ENCODE data around the gene ZFP28.

Gene ZFP28

DNA sequence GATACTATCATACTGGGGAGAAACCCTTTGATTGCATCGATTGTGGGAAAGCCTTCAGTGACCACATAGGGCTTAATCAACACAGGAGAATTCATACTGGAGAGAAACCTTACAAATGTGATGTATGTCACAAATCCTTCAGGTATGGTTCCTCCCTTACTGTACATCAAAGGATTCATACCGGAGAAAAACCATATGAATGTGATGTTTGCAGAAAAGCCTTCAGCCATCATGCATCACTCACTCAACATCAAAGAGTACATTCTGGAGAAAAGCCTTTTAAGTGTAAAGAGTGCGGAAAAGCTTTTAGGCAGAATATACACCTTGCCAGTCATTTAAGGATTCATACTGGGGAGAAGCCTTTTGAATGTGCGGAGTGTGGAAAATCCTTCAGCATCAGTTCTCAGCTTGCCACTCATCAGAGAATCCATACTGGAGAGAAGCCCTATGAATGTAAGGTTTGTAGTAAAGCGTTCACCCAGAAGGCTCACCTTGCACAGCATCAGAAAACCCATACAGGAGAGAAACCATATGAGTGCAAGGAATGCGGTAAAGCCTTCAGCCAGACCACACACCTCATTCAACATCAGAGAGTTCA lies 15.6 kb downstream of the ZFP28 start:
- POLR2A ChIA-PET = no interaction called here
- Histone ChIP-seq H3K4me1 (ENCODE audit: control insufficient read depth, insufficient read depth, low read length) (no peaks in the 10 kb centered on the region), H3K4me3 (ENCODE audit: low read depth, low read length) (no peak overlapping the region), H3K9me3 (ENCODE audit: control insufficient read depth, insufficient read depth, low read depth, low read length) (peaks cover 9% of the 10 kb centered on the region; the same call in 1 of the 2 replicates), H3K27ac (ENCODE audit: extremely low read depth, low read depth, low read length) (no peak overlapping the region), H3K36me3 (ENCODE audit: control insufficient read depth in 2 of 2, insufficient read depth in 1 of 2, low read length in 2 of 2) (peaks cover 29 to 46% of the 10 kb centered on the region in 2 experiments)
- CTCF ChIA-PET = no interaction called here
- TF ChIP-seq, protein P1, sequence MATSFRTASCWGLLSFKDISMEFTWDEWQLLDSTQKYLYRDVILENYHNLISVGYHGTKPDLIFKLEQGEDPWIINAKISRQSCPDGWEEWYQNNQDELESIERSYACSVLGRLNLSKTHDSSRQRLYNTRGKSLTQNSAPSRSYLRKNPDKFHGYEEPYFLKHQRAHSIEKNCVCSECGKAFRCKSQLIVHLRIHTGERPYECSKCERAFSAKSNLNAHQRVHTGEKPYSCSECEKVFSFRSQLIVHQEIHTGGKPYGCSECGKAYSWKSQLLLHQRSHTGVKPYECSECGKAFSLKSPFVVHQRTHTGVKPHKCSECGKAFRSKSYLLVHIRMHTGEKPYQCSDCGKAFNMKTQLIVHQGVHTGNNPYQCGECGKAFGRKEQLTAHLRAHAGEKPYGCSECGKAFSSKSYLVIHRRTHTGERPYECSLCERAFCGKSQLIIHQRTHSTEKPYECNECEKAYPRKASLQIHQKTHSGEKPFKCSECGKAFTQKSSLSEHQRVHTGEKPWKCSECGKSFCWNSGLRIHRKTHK (tag by site-specific recombination; IDR thresholded peaks at IDR 0.05) = no peak
- TF ChIP-seq ZNF48 (tag by site-specific recombination; IDR thresholded peaks at IDR 0.05) (no peak), SCRT2 (tag by site-specific recombination; IDR thresholded peaks at IDR 0.05) (no peak), ZNF174 (tag by site-specific recombination; IDR thresholded peaks at IDR 0.05) (no peak), ZXDB (tag by site-specific recombination; IDR thresholded peaks at IDR 0.05) (no peak), ZSCAN23 (tag by site-specific recombination; IDR thresholded peaks at IDR 0.05) (no peak), ZNF785 (tag by site-specific recombination; IDR thresholded peaks at IDR 0.05) (no peak), ZNF792 (tag by site-specific recombination; IDR thresholded peaks at IDR 0.05) (no peak), SETDB1 (IDR thresholded peaks at IDR 0.05; ENCODE audit: insufficient read length, low read length) (peak; percentile 80), ZIC2 (tag by site-specific recombination; IDR thresholded peaks at IDR 0.05) (no peak), REPIN1 (tag by site-specific recombination; IDR thresholded peaks at IDR 0.05; ENCODE audit: low read depth) (no peak), ZNF843 (tag by site-specific recombination; IDR thresholded peaks at IDR 0.05) (no peak), ZNF548 (tag by site-specific recombination; IDR thresholded peaks at IDR 0.05) (no peak), EGR2 (tag by site-specific recombination; IDR thresholded peaks at IDR 0.05; ENCODE audit: low read depth) (no peak), ZNF292 (tag by site-specific recombination; IDR thresholded peaks at IDR 0.05; ENCODE audit: borderline replicate concordance, low read depth) (no peak), ZNF747 (tag by site-specific recombination; IDR thresholded peaks at IDR 0.05) (no peak), TRIM28 (IDR thresholded peaks at IDR 0.05; ENCODE audit: borderline replicate concordance, low read length) (peak; percentile 41; the same call in 1 of the 2 replicates), ZNF580 (tag by site-specific recombination; IDR thresholded peaks at IDR 0.05) (no peak), ZNF350 (tag by site-specific recombination; IDR thresholded peaks at IDR 0.05) (no peak), ZNF138 (tag by site-specific recombination; IDR thresholded peaks at IDR 0.05; ENCODE audit: borderline replicate concordance) (no peak), ZNF274 (IDR thresholded peaks at IDR 0.05; ENCODE audit: low read length) (0 out of 2 replicates have a peak, but pooled peaks have one; percentile 42), ZNF274 (tag by site-specific recombination; IDR thresholded peaks at IDR 0.05; ENCODE audit: borderline replicate concordance) (peak; percentile 86; the same call in 1 of the 2 replicates)
- TF ChIP-seq, protein P2, sequence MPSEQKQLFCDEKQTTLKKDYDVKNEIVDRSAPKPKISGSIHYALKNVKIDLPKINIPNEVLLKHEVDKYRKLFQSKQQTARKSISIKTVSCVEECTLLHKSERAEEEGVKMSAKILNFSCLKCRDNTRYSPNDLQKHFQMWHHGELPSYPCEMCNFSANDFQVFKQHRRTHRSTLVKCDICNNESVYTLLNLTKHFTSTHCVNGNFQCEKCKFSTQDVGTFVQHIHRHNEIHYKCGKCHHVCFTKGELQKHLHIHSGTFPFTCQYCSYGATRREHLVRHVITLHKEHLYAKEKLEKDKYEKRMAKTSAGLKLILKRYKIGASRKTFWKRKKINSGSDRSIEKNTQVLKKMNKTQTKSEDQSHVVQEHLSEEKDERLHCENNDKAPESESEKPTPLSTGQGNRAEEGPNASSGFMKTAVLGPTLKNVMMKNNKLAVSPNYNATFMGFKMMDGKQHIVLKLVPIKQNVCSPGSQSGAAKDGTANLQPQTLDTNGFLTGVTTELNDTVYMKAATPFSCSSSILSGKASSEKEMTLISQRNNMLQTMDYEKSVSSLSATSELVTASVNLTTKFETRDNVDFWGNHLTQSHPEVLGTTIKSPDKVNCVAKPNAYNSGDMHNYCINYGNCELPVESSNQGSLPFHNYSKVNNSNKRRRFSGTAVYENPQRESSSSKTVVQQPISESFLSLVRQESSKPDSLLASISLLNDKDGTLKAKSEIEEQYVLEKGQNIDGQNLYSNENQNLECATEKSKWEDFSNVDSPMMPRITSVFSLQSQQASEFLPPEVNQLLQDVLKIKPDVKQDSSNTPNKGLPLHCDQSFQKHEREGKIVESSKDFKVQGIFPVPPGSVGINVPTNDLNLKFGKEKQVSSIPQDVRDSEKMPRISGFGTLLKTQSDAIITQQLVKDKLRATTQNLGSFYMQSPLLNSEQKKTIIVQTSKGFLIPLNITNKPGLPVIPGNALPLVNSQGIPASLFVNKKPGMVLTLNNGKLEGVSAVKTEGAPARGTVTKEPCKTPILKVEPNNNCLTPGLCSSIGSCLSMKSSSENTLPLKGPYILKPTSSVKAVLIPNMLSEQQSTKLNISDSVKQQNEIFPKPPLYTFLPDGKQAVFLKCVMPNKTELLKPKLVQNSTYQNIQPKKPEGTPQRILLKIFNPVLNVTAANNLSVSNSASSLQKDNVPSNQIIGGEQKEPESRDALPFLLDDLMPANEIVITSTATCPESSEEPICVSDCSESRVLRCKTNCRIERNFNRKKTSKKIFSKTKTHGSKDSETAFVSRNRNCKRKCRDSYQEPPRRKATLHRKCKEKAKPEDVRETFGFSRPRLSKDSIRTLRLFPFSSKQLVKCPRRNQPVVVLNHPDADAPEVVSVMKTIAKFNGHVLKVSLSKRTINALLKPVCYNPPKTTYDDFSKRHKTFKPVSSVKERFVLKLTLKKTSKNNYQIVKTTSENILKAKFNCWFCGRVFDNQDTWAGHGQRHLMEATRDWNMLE (tag by site-specific recombination; conservative IDR thresholded peaks at IDR 0.05; ENCODE audit: low read depth) = no peak

Data from HEK293 (cell line).